ENCODE measurements around the gene AURKA.

DNA sequence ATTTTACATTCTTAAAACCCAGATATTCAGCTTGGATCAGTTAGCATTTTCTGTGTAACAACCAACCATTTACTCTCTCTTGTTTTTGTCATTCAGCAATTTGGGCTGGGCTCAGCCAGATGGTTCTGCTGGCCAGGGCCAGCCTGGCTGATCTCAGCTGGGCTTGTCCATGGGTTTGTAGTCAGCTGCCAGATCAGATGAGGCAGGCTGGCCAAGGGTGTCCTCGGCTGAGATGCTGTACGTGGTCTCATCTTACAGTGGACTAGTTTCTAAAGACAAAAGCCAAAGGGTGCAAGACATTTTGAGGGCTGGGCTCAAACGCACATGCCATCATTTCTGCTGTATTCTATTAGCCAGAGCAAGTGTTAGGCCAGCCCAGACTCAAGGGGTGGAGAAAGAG lies 49.2 kb downstream of the AURKA start:
- TF ChIP-seq, protein P1, sequence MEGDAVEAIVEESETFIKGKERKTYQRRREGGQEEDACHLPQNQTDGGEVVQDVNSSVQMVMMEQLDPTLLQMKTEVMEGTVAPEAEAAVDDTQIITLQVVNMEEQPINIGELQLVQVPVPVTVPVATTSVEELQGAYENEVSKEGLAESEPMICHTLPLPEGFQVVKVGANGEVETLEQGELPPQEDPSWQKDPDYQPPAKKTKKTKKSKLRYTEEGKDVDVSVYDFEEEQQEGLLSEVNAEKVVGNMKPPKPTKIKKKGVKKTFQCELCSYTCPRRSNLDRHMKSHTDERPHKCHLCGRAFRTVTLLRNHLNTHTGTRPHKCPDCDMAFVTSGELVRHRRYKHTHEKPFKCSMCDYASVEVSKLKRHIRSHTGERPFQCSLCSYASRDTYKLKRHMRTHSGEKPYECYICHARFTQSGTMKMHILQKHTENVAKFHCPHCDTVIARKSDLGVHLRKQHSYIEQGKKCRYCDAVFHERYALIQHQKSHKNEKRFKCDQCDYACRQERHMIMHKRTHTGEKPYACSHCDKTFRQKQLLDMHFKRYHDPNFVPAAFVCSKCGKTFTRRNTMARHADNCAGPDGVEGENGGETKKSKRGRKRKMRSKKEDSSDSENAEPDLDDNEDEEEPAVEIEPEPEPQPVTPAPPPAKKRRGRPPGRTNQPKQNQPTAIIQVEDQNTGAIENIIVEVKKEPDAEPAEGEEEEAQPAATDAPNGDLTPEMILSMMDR (IDR thresholded peaks at IDR 0.05; ENCODE audit: borderline replicate concordance, extremely low read depth, low read length, poor library complexity, severe bottlenecking): no peak
- TF ChIP-seq EZH2 (IDR thresholded peaks at IDR 0.05; ENCODE audit: borderline replicate concordance, low read depth, low read length, severe bottlenecking): no peak

Data from DND-41 (cell line).